H1 (cell line): ENCODE measurements around the gene NTRK2. TPM values are rescaled to one million over a fixed set of nuclear protein-coding genes. Genes with fewer than 3 reads are reported as not detected.

Source experiments
- CTCF ChIA-PET: fragments of 300-600 bp; sonication (Branson Sonifier 250); formaldehyde crosslinking; loops from one replicate; lab custom pipeline; 2021; ENCODE audit not compliant: partially characterized antibody; lab: Charles Lee
- POLR2A ChIA-PET: fragments of 300-600 bp; sonication (Branson Sonifier 250); formaldehyde crosslinking; loops from one replicate; lab custom pipeline; 2021; ENCODE audit warnings: inconsistent platforms; ENCODE audit not compliant: partially characterized antibody; lab: Charles Lee
- DNase-seq, 2 experiments: peaks; one replicate each; pipeline versions ENCODE4 v3.0.0 to v3.0.0-alpha.2; 2010 to 2022; ENCODE audit warnings: low spot score in 2 of 2, low read depth in 1 of 2, mixed read lengths in 1 of 2
- FAIRE-seq: peaks from 2 replicates; lab custom pipeline; 2011; peaks lifted over from hg19 to GRCh38; lab: Jason Lieb, UNC
- H2AFZ ChIP-seq: 2 replicates; pipeline ENCODE4 v1.8.1; 2012; ENCODE audit warnings: low read length, inconsistent platforms
- H2AK5ac ChIP-seq: 2 replicates; pipeline ENCODE4 v1.6.1; 2013; ENCODE audit warnings: low read depth, low read length
- H2BK120ac ChIP-seq: replicated peaks from 2 replicates; pipeline ENCODE3; 2013; ENCODE audit warnings: low read depth, low read length, inconsistent platforms
- H2BK12ac ChIP-seq: 2 replicates; pipeline ENCODE4 v1.6.1; 2013; ENCODE audit warnings: low read depth, low read length
- H2BK15ac ChIP-seq: 2 replicates; pipeline ENCODE4 v1.6.1; 2013; ENCODE audit warnings: low read length
- H2BK20ac ChIP-seq: 2 replicates; pipeline ENCODE4 v1.6.1; 2013; ENCODE audit warnings: low read length
- H2BK5ac ChIP-seq: 2 replicates; pipeline ENCODE4 v1.6.1; 2013; ENCODE audit warnings: low read depth, low read length
- H3K14ac ChIP-seq: 2 replicates; pipeline ENCODE4 v1.6.1; 2013; ENCODE audit warnings: inconsistent platforms; ENCODE audit not compliant: insufficient read length
- H3K18ac ChIP-seq: 2 replicates; pipeline ENCODE4 v1.6.1; 2013; ENCODE audit warnings: low read length; ENCODE audit errors: extremely low read depth
- H3K23ac ChIP-seq: 2 replicates; pipeline ENCODE4 v1.6.1; 2013; ENCODE audit warnings: inconsistent platforms; ENCODE audit not compliant: insufficient read length
- H3K23me2 ChIP-seq: 2 replicates; pipeline ENCODE4 v1.6.1; 2013; ENCODE audit warnings: low read depth, low read length
- H3K27ac ChIP-seq: 2 replicates; pipeline ENCODE4 v1.6.1; 2011; ENCODE audit warnings: low read depth, low read length, inconsistent platforms
- H3K27me3 ChIP-seq, 4 experiments: replicated peaks in 1 of 4; 1 replicate in 1 of 4; 2 replicates in 3 of 4; pipeline versions ENCODE4 v1.6.1 to v1.8.1; 2011 to 2013; ENCODE audit warnings: low read length in 3 of 4, mild to moderate bottlenecking in 3 of 4, inconsistent platforms in 2 of 4, mixed read lengths in 2 of 4, moderate library complexity in 1 of 4; ENCODE audit not compliant: control insufficient read depth in 3 of 4, insufficient read depth in 3 of 4; ENCODE audit errors: extremely low read depth in 1 of 4
- H3K36me3 ChIP-seq, 4 experiments: 2 replicates each; pipeline versions ENCODE4 v1.6.1 to v1.8.1; 2011 to 2013; ENCODE audit warnings: mild to moderate bottlenecking in 4 of 4, low read length in 3 of 4, moderate library complexity in 2 of 4, control low read depth in 1 of 4, inconsistent platforms in 1 of 4; ENCODE audit not compliant: insufficient read depth in 4 of 4, control insufficient read depth in 2 of 4
- H3K4ac ChIP-seq: replicated peaks from 2 replicates; pipeline ENCODE3; 2013; ENCODE audit warnings: low read length, low read depth, mixed read lengths, inconsistent platforms; ENCODE audit not compliant: insufficient read length
- H3K4me1 ChIP-seq, 4 experiments: replicated peaks in 1 of 4; 1 replicate in 1 of 4; 2 replicates in 3 of 4; pipeline versions ENCODE4 v1.6.1 to v1.8.1; 2011 to 2013; ENCODE audit warnings: low read length in 3 of 4, inconsistent platforms in 2 of 4, mixed read lengths in 1 of 4; ENCODE audit not compliant: insufficient read depth in 4 of 4, control insufficient read depth in 3 of 4
- H3K4me2 ChIP-seq, 2 experiments: 2 replicates each; pipeline versions ENCODE4 v1.6.1 to v1.8.1; 2011 to 2013; ENCODE audit warnings: low read depth in 2 of 2, low read length in 2 of 2, control low read depth in 1 of 2, inconsistent platforms in 1 of 2, mild to moderate bottlenecking in 1 of 2; ENCODE audit not compliant: insufficient read depth in 1 of 2
- H3K4me3 ChIP-seq, 4 experiments: fragments of 200-600, 300-600 bp in 1 of 4; sonication (generic), shearing (Covaris generic), sonication (Bioruptor Twin) in 1 of 4; 2 replicates each; pipeline versions ENCODE4 v1.5.1 to v1.8.1; 2011 to 2016; ENCODE audit warnings: low read length in 4 of 4, low read depth in 3 of 4, control low read depth in 2 of 4, inconsistent platforms in 2 of 4, mild to moderate bottlenecking in 2 of 4, mixed read lengths in 1 of 4, moderate library complexity in 1 of 4; ENCODE audit not compliant: insufficient read depth in 2 of 4; ENCODE audit errors: extremely low read depth in 1 of 4
- H3K56ac ChIP-seq: replicated peaks from 2 replicates; pipeline ENCODE3; 2013; ENCODE audit warnings: low read depth, mild to moderate bottlenecking, mixed read lengths, low read length, inconsistent platforms; ENCODE audit not compliant: insufficient read length
- H3K79me1 ChIP-seq: 2 replicates; pipeline ENCODE4 v1.6.1; 2013; ENCODE audit warnings: low read depth, low read length, control low read depth
- H3K79me2 ChIP-seq, 2 experiments: 2 replicates each; pipeline versions ENCODE4 v1.6.1 to v1.8.1; 2012 to 2013; ENCODE audit warnings: low read length in 2 of 2, mild to moderate bottlenecking in 2 of 2, inconsistent platforms in 1 of 2; ENCODE audit not compliant: insufficient read depth in 2 of 2, control insufficient read depth in 1 of 2
- H3K9ac ChIP-seq, 4 experiments: replicated peaks in 1 of 4; 1 replicate in 1 of 4; 2 replicates in 3 of 4; pipeline versions ENCODE4 v1.6.1 to v1.8.1; 2011 to 2013; ENCODE audit warnings: low read depth in 3 of 4, low read length in 3 of 4, control low read depth in 2 of 4, mild to moderate bottlenecking in 2 of 4, moderate library complexity in 2 of 4, inconsistent platforms in 1 of 4; ENCODE audit errors: extremely low read depth in 1 of 4
- H3K9me3 ChIP-seq, 2 experiments: 2 replicates each; pipeline versions ENCODE4 v1.6.1 to v1.8.1; 2012 to 2013; ENCODE audit warnings: mild to moderate bottlenecking in 2 of 2, moderate library complexity in 2 of 2, control low read depth in 1 of 2, inconsistent platforms in 1 of 2, low read depth in 1 of 2, low read length in 1 of 2, mixed read lengths in 1 of 2; ENCODE audit not compliant: insufficient read depth in 2 of 2
- H4K20me1 ChIP-seq, 2 experiments: replicated peaks in 1 of 2; 2 replicates each; pipeline versions ENCODE3 to v1.8.1; 2011 to 2013; ENCODE audit warnings: inconsistent platforms in 2 of 2, low read length in 2 of 2, mild to moderate bottlenecking in 1 of 2; ENCODE audit not compliant: insufficient read depth in 2 of 2, control insufficient read depth in 1 of 2
- H4K5ac ChIP-seq: 2 replicates; pipeline ENCODE4 v1.6.1; 2013; ENCODE audit warnings: low read length, low read depth, mixed read lengths, inconsistent platforms; ENCODE audit not compliant: insufficient read length
- H4K8ac ChIP-seq: 2 replicates; pipeline ENCODE4 v1.8.0; 2013; ENCODE audit warnings: mild to moderate bottlenecking, moderate library complexity, low read length, inconsistent platforms; ENCODE audit not compliant: insufficient read depth; ENCODE audit errors: extremely low read depth
- H4K91ac ChIP-seq: replicated peaks from 2 replicates; pipeline ENCODE3; 2013; ENCODE audit warnings: low read length, mixed read lengths, inconsistent platforms; ENCODE audit not compliant: insufficient read length
- CEBPB ChIP-seq: IDR thresholded peaks from 2 replicates; pipeline ENCODE4 v1.6.1; 2012; ENCODE audit warnings: low read depth, low read length
- CHD1 ChIP-seq: IDR thresholded peaks from 2 replicates; pipeline ENCODE4 v1.6.1; 2012; ENCODE audit warnings: low read depth, low read length, improper control_type of control experiment
- CREB1 ChIP-seq: IDR thresholded peaks from 2 replicates; pipeline ENCODE4 v1.6.1; 2012; ENCODE audit warnings: inconsistent platforms
- CTBP2 ChIP-seq: IDR thresholded peaks from 2 replicates; pipeline ENCODE4 v1.7.0; 2011; ENCODE audit warnings: borderline replicate concordance, mild to moderate bottlenecking, moderate library complexity, mixed read lengths, low read length; ENCODE audit not compliant: insufficient read depth, insufficient read length
- JUN ChIP-seq: IDR thresholded peaks from 2 replicates; pipeline ENCODE4 v1.6.1; 2011; ENCODE audit warnings: low read depth, mild to moderate bottlenecking, improper control_type of control experiment, low read length
- JUND ChIP-seq: IDR thresholded peaks from 2 replicates; pipeline ENCODE4 v1.6.1; 2011; ENCODE audit warnings: mild to moderate bottlenecking, improper control_type of control experiment, low read length
- MAFK ChIP-seq: IDR thresholded peaks from 2 replicates; pipeline ENCODE4 v1.6.1; 2012; ENCODE audit warnings: low read depth, mild to moderate bottlenecking, improper control_type of control experiment, low read length
- NANOG ChIP-seq: IDR thresholded peaks from 2 replicates; pipeline ENCODE4 v1.6.1; 2011; ENCODE audit warnings: low read length, low read depth, mild to moderate bottlenecking, inconsistent platforms; ENCODE audit not compliant: insufficient read depth, poor library complexity, severe bottlenecking
- POLR2A ChIP-seq, 2 experiments: IDR thresholded peaks; 1 replicate in 1 of 2; 2 replicates in 1 of 2; pipeline ENCODE4 v1.6.1; 2011; ENCODE audit warnings: low read depth in 2 of 2, low read length in 2 of 2, mild to moderate bottlenecking in 2 of 2; ENCODE audit errors: control extremely low read depth in 1 of 2
- POU5F1 ChIP-seq: IDR thresholded peaks from 2 replicates; pipeline ENCODE4 v1.6.1; 2011; ENCODE audit warnings: low read depth, mild to moderate bottlenecking, low read length, moderate library complexity
- SAP30 ChIP-seq: fragments of 300-600 bp; sonication (generic); IDR thresholded peaks from 2 replicates; pipeline ENCODE4 v1.7.1; 2012; ENCODE audit warnings: low read length, moderate library complexity, mild to moderate bottlenecking, inconsistent platforms; ENCODE audit not compliant: insufficient read depth, insufficient replicate concordance
- TBP ChIP-seq: IDR thresholded peaks from 2 replicates; pipeline ENCODE4 v1.6.1; 2011; ENCODE audit warnings: low read depth, low read length, improper control_type of control experiment
- TEAD4 ChIP-seq: IDR thresholded peaks from 2 replicates; pipeline ENCODE4 v1.6.1; 2012; ENCODE audit warnings: low read depth, low read length, inconsistent platforms, mixed read lengths
- YY1 ChIP-seq: IDR thresholded peaks from 2 replicates; pipeline ENCODE4 v1.6.1; 2011; ENCODE audit warnings: low read depth, mild to moderate bottlenecking, low read length
- WGBS, 2 experiments: shearing (Covaris generic) in 1 of 2; methylation state at CpG; one replicate each; pipeline versions ENCODE4 v1.1.6 to v1.1.7; 2013 to 2015; ENCODE audit warnings: low lambda C conversion rate in 2 of 2, mixed read lengths in 2 of 2, inconsistent platforms in 1 of 2, low coverage in 1 of 2, missing lambda C conversion rate in 1 of 2; ENCODE audit not compliant: insufficient replicate concordance in 2 of 2, insufficient coverage in 1 of 2, insufficient read length in 1 of 2; ENCODE audit errors: extremely low coverage in 1 of 2, missing lambda C conversion rate in 1 of 2; 5-methylcytosine and 5-hydroxymethylcytosine counted together
- polyA plus RNA-seq, 7 experiments: library from polyadenylated mRNA; depleted of rRNA in 3 of 7; stranded (reverse) in 5 of 7; unstranded in 2 of 7; fragments of >200 nt in 5 of 7; fragments of 200-250 nt in 2 of 7; gene quantifications; 1 replicate in 5 of 7; 2 replicates in 1 of 7; 4 replicates in 1 of 7; pipeline versions ENCODE4 v1.2.1 to v1.2.3, GENCODE V29; 2011 to 2013; ENCODE audit warnings: missing spikeins in 2 of 7, mixed read lengths in 2 of 7
- total RNA-seq: library from RNA; stranded (reverse); fragmentation: NEBNext Ultra II Directional; extraction: Animal tissue kit (Norgen Biotek cat#: 25700); gene quantifications from 2 replicates; pipeline ENCODE4 v1.2.1, GENCODE V29; 2021

NTRK2 gene
- total and polyA plus RNA-seq, 2 of the 8 experiments (the other 6 are each of a cell fraction or from before 2014, with no cell fraction given): 0.03 to 0.04 TPM

- CTCF ChIA-PET: interaction anchor here (0.9 to 1.9 kb wide), 4 partner anchors 9 to 33 kb away, joined by 3 to 7 read pairs (median 4); no protein-coding TSS in a partner anchor
- Histone ChIP-seq H3K9ac (no peak overlapping the region), H3K18ac (no peak overlapping the region), H3K14ac (no peak overlapping the region), H3K36me3 (no peaks in the 10 kb centered on the region), H3K79me2 (no peaks in the 10 kb centered on the region), H3K4me3 (no peak overlapping the region), H2BK120ac (no peak overlapping the region), H3K79me1 (no peaks in the 10 kb centered on the region), H2AK5ac (no peak overlapping the region), H3K4ac (no peak overlapping the region), H3K23me2 (no peaks in the 10 kb centered on the region), H2BK12ac (no peak overlapping the region), H3K56ac (no peak overlapping the region), H3K4me1 (peaks cover 0 to 4% (median 2%) of the 10 kb centered on the region in 4 experiments; a peak in 2 of 7 replicates), H3K27me3 (no peaks in the 10 kb centered on the region), H3K27ac (no peak overlapping the region), H3K4me2 (no peak overlapping the region), H2BK20ac (no peak overlapping the region), H3K9me3 (no peaks in the 10 kb centered on the region), H4K8ac (no peak overlapping the region), H4K20me1 (no peaks in the 10 kb centered on the region), H4K5ac (no peak overlapping the region), H2AFZ (no peak overlapping the region), H4K91ac (no peak overlapping the region), H2BK5ac (no peak overlapping the region), H3K23ac (no peak overlapping the region), H2BK15ac (no peak overlapping the region)
- no peak for TF ChIP-seq JUND
- TF ChIP-seq JUN: no peak
- TF ChIP-seq CHD1: no peak
- no peak for TF ChIP-seq MAFK
- no peak for TF ChIP-seq NANOG
- TF ChIP-seq POU5F1: no peak
- TF ChIP-seq YY1: no peak
- TF ChIP-seq TBP: no peak
- no peak for TF ChIP-seq SAP30
- no peak for TF ChIP-seq CEBPB
- no peak for TF ChIP-seq CREB1
- TF ChIP-seq CTBP2: no peak
- no peak for TF ChIP-seq TEAD4
- no peak for TF ChIP-seq POLR2A (IDR thresholded peaks at IDR 0.05; ENCODE audit: control extremely low read depth in 1 of 2, low read depth in 2 of 2, low read length in 2 of 2)
- DNase-seq (no peak), FAIRE-seq (no peak)
- POLR2A ChIA-PET: no interaction called here
- 90% methylated on average over 2 of the region's 2 CpGs; no CpG with 5 or more reads in 1 of the 2 experiments for WGBS, 2 experiments
Observed at GRCh38 chr9:84940294-84940693, 270.8 kb downstream of the NTRK2 start.
